GM19240 (cell line): ENCODE results near the gene LPAR2.
"Not testable (repeated sequence)": the region's sequence is repeated elsewhere in the genome, so short reads cannot be mapped to it uniquely, and the experiment has no call there.

Source experiments
- DNase-seq: peaks from one replicate; pipeline ENCODE4 v3.0.0; 2011; ENCODE audit warnings: low spot score; ENCODE audit not compliant: insufficient read length

Gene LPAR2

GRCh38 chr19:19631346-19631745, 3.3 kb upstream of the LPAR2 start:
- no peak for DNase-seq

GRCh38 chr19:19630426-19630825, 2.4 kb upstream of the LPAR2 start:
- DNase-seq: no peak

- no peak for DNase-seq
These were observed 2.0 kb upstream of the LPAR2 start for GRCh38 chr19:19630062-19630414.

GRCh38 chr19:19628501-19629134, 598 bp upstream of the LPAR2 start:
- DNase-seq: no peak

- DNase-seq: no peak
These were observed 1.2 kb downstream of the LPAR2 start for GRCh38 chr19:19626516-19627472.

GRCh38 chr19:19624032-19624570, 3.9 kb downstream of the LPAR2 start:
- DNase-seq: no peak

- no peak for DNase-seq
These were observed 4.6 kb downstream of the LPAR2 start for GRCh38 chr19:19623383-19623782.

- DNase-seq: no peak
These were observed 8.2 kb downstream of the LPAR2 start for GRCh38 chr19:19619849-19620210.

GRCh38 chr19:19619181-19619848, 8.7 kb downstream of the LPAR2 start:
- DNase-seq: no peak

- DNase-seq: peak; percentile 89
These were observed 9.6 kb downstream of the LPAR2 start, which contains the start of gene PBX4 for GRCh38 chr19:19618219-19619051. PBX4 (minus strand) TSS chr19:19618687; CDS start chr19:19618629, 58 bp downstream.

- DNase-seq: no peak
These were observed 12.9 kb downstream of the LPAR2 start for GRCh38 chr19:19615086-19615485.

- DNase-seq: no peak
These were observed 14.5 kb downstream of the LPAR2 start for GRCh38 chr19:19613506-19613905.

GRCh38 chr19:19610376-19611202, 17.4 kb downstream of the LPAR2 start:
- no peak for DNase-seq

GRCh38 chr19:19606686-19607085, 21.3 kb downstream of the LPAR2 start:
- DNase-seq: not testable (repeated sequence)

- no peak for DNase-seq
These were observed 22.0 kb downstream of the LPAR2 start for GRCh38 chr19:19606021-19606420.

- DNase-seq: no peak
These were observed 25.2 kb downstream of the LPAR2 start for GRCh38 chr19:19602713-19603324.

GRCh38 chr19:19602136-19602712, 25.8 kb downstream of the LPAR2 start:
- no peak for DNase-seq

GRCh38 chr19:19600793-19601330, 27.2 kb downstream of the LPAR2 start:
- no peak for DNase-seq
